CD14-positive monocyte (primary cell): ENCODE results near the gene CDH13. TPM values are rescaled to one million over a fixed set of nuclear protein-coding genes. Genes with fewer than 3 reads are reported as not detected.

Experiments used
- DNase-seq, 3 donors: peaks; one replicate each; pipeline ENCODE4 v3.0.0-alpha.2; 2011 to 2022
- H2AFZ ChIP-seq: 2 replicates; pipeline ENCODE4 v1.6.0; 2012; ENCODE audit warnings: mild to moderate bottlenecking, low read depth, low read length, inconsistent platforms; ENCODE audit not compliant: insufficient read depth, poor library complexity, severe bottlenecking
- H3K27ac ChIP-seq, 2 donors: 1 replicate in 1 of 2; 2 replicates in 1 of 2; pipeline ENCODE4 v1.5.1; 2012 to 2013; ENCODE audit warnings: low read length in 2 of 2, control low read depth in 1 of 2, inconsistent platforms in 1 of 2, low read depth in 1 of 2, mild to moderate bottlenecking in 1 of 2
- H3K27me3 ChIP-seq, 2 donors: one replicate each; pipeline versions ENCODE4 v1.6.0 to v1.6.1; 2011 to 2013; ENCODE audit warnings: low read length in 2 of 2; ENCODE audit not compliant: control insufficient read depth in 2 of 2, insufficient read depth in 2 of 2
- H3K36me3 ChIP-seq, 2 donors: replicated peaks in 1 of 2; 1 replicate in 1 of 2; 2 replicates in 1 of 2; pipeline versions ENCODE4 v1.5.1 to v1.6.1; 2012 to 2013; ENCODE audit warnings: low read length in 2 of 2, control low read depth in 1 of 2, inconsistent platforms in 1 of 2, mild to moderate bottlenecking in 1 of 2; ENCODE audit not compliant: insufficient read depth in 2 of 2, control insufficient read depth in 1 of 2
- H3K4me1 ChIP-seq, 2 donors: 1 replicate in 1 of 2; 2 replicates in 1 of 2; pipeline versions ENCODE4 v1.5.1 to v1.6.1; 2012 to 2013; ENCODE audit warnings: low read length in 2 of 2, control low read depth in 1 of 2, inconsistent platforms in 1 of 2, mild to moderate bottlenecking in 1 of 2, moderate library complexity in 1 of 2; ENCODE audit not compliant: insufficient read depth in 2 of 2, control insufficient read depth in 1 of 2
- H3K4me2 ChIP-seq: replicated peaks from 2 replicates; pipeline ENCODE3; 2012; ENCODE audit warnings: low read length, moderate library complexity, mild to moderate bottlenecking; ENCODE audit not compliant: poor library complexity, severe bottlenecking; ENCODE audit errors: extremely low read depth
- H3K4me3 ChIP-seq, 3 experiments: fragments of 200-600 bp in 1 of 3; sonication (generic) in 1 of 3; replicated peaks in 1 of 3; 1 replicate in 2 of 3; 2 replicates in 1 of 3; pipeline ENCODE4 v1.5.1; 2011 to 2013; ENCODE audit warnings: low read length in 3 of 3, mild to moderate bottlenecking in 3 of 3, control low read depth in 2 of 3, low read depth in 2 of 3, inconsistent platforms in 1 of 3, moderate library complexity in 1 of 3
- H3K79me2 ChIP-seq: 2 replicates; pipeline ENCODE4 v1.6.0; 2012; ENCODE audit warnings: mild to moderate bottlenecking, control low read depth, inconsistent platforms, low read length, moderate library complexity; ENCODE audit not compliant: insufficient read depth
- H3K9ac ChIP-seq: 2 replicates; pipeline ENCODE4 v1.6.0; 2017; ENCODE audit warnings: low read length, mild to moderate bottlenecking; ENCODE audit not compliant: insufficient read depth, poor library complexity, severe bottlenecking
- H3K9me3 ChIP-seq, 2 donors: replicated peaks in 1 of 2; 1 replicate in 1 of 2; 2 replicates in 1 of 2; pipeline versions ENCODE4 v1.5.1 to v1.6.1; 2012 to 2013; ENCODE audit warnings: low read length in 2 of 2, control low read depth in 1 of 2; ENCODE audit not compliant: control insufficient read depth in 1 of 2, insufficient read depth in 1 of 2
- H4K20me1 ChIP-seq: 2 replicates; pipeline ENCODE4 v1.6.0; 2012; ENCODE audit warnings: mild to moderate bottlenecking, low read length, control low read depth, moderate library complexity; ENCODE audit not compliant: insufficient read depth
- H3K27ac Mint-ChIP-seq, 7 donors: one replicate each; pipeline ENCODE4 v1.8.0; 2020; ENCODE audit warnings: mild to moderate bottlenecking in 7 of 7, mixed read lengths in 7 of 7, moderate library complexity in 6 of 7, inconsistent platforms in 2 of 7
- H3K27me3 Mint-ChIP-seq, 3 donors: one replicate each; pipeline ENCODE4 v1.8.0; 2021 to 2022; ENCODE audit warnings: low read depth in 3 of 3, mild to moderate bottlenecking in 3 of 3, mixed read lengths in 3 of 3, moderate library complexity in 3 of 3, inconsistent platforms in 1 of 3
- H3K36me3 Mint-ChIP-seq, 2 donors: one replicate each; pipeline ENCODE4 v1.8.0; 2020; ENCODE audit warnings: mixed read lengths in 2 of 2, inconsistent platforms in 1 of 2, mild to moderate bottlenecking in 1 of 2
- H3K4me1 Mint-ChIP-seq: one replicate; pipeline ENCODE4 v1.8.0; 2020; ENCODE audit warnings: mild to moderate bottlenecking, mixed read lengths
- H3K4me3 Mint-ChIP-seq, 2 donors: one replicate each; pipeline ENCODE4 v1.8.0; 2020; ENCODE audit warnings: mild to moderate bottlenecking in 2 of 2, mixed read lengths in 2 of 2, moderate library complexity in 1 of 2
- H3K9me3 Mint-ChIP-seq, 7 donors: one replicate each; pipeline ENCODE4 v1.8.0; 2020 to 2022; ENCODE audit warnings: mixed read lengths in 7 of 7, mild to moderate bottlenecking in 6 of 7, moderate library complexity in 6 of 7, inconsistent platforms in 2 of 7
- CTCF ChIP-seq: fragments of 200-600 bp; IDR thresholded peaks from one replicate; pipeline ENCODE4 v1.8.0; 2022; ENCODE audit warnings: antibody characterized with exemption, mild to moderate bottlenecking
- WGBS: methylation state at CpG from one replicate; pipeline ENCODE4 v1.1.5; 2013; ENCODE audit warnings: missing lambda C conversion rate; ENCODE audit not compliant: insufficient coverage; 5-methylcytosine and 5-hydroxymethylcytosine counted together
- intact Hi-C, 2 donors: fragments of 100-400 bp; cut with micrococcal nuclease; formaldehyde crosslinking; loops; one replicate each; pipeline versions ENCODE4 v1.15.0 to v1.15.1; 2023
- polyA plus RNA-seq, 3 donors: library from polyadenylated mRNA; depleted of rRNA in 1 of 3; unstranded in 2 of 3; stranded (reverse) in 1 of 3; fragments of 300-500 nt in 2 of 3; fragments of >200 nt in 1 of 3; fragmentation: Illumina TruSeq in 2 of 3; gene quantifications; 1 replicate in 2 of 3; 2 replicates in 1 of 3; pipeline ENCODE4 v1.2.3, GENCODE V29; 2012 to 2021

Gene CDH13
- polyA plus RNA-seq, 3 donors, result 0.13 to 0.19 TPM; not detected in 1

GRCh38 chr16:82641336-82641984 is 14.7 kb downstream of the CDH13 start:
- no peaks in the 10 kb centered on the region for H3K36me3 Mint-ChIP-seq
- H3K4me3 Mint-ChIP-seq, result no peak overlapping the region
- Histone ChIP-seq H3K36me3 (no peaks in the 10 kb centered on the region), H3K4me1 (no peaks in the 10 kb centered on the region), H3K4me2 (no peak overlapping the region), H3K27ac (no peak overlapping the region), H3K27me3 (no peaks in the 10 kb centered on the region), H2AFZ (no peak overlapping the region), H3K79me2 (no peaks in the 10 kb centered on the region), H3K9me3 (no peaks in the 10 kb centered on the region), H3K4me3 (no peak overlapping the region), H3K9ac (no peak overlapping the region), H4K20me1 (no peaks in the 10 kb centered on the region)
- peaks cover 3 to 4% (median 3%) of the 10 kb centered on the region in 3 donors for H3K27me3 Mint-ChIP-seq
- H3K4me1 Mint-ChIP-seq, result no peaks in the 10 kb centered on the region
- H3K27ac Mint-ChIP-seq, result no peak overlapping the region
- DNase-seq, result no peak
- intact Hi-C loops, result no loop called here
- WGBS, result no CpG with 5 or more reads among the region's 6 CpGs
- no peaks in the 10 kb centered on the region for H3K9me3 Mint-ChIP-seq
- no peak for TF ChIP-seq CTCF

GRCh38 chr16:82643136-82643535 is 16.4 kb downstream of the CDH13 start:
- TF ChIP-seq CTCF, result no peak
- Mint-ChIP-seq H3K4me3 (no peak overlapping the region), H3K4me1 (no peaks in the 10 kb centered on the region), H3K36me3 (no peaks in the 10 kb centered on the region), H3K27me3 (peaks cover 3 to 7% (median 4%) of the 10 kb centered on the region in 3 donors), H3K27ac (no peak overlapping the region), H3K9me3 (peaks cover 0 to 4% (median 0%) of the 10 kb centered on the region in 7 donors)
- 100% methylated on average over 3 of the region's 4 CpGs for WGBS
- no peak for DNase-seq
- Histone ChIP-seq H3K4me1 (no peaks in the 10 kb centered on the region), H3K27me3 (no peaks in the 10 kb centered on the region), H3K27ac (no peak overlapping the region), H3K36me3 (no peaks in the 10 kb centered on the region), H3K79me2 (no peaks in the 10 kb centered on the region), H3K9me3 (no peaks in the 10 kb centered on the region), H3K4me3 (no peak overlapping the region), H3K4me2 (no peak overlapping the region), H3K9ac (no peak overlapping the region), H2AFZ (no peak overlapping the region), H4K20me1 (no peaks in the 10 kb centered on the region)
- intact Hi-C loops, result no loop called here
